ENCODE measurements around the gene FAM200B. TPM values are rescaled to one million over a fixed set of nuclear protein-coding genes. Genes with fewer than 3 reads are reported as not detected.

Gene FAM200B
- polyA plus RNA-seq, 2 of the 4 experiments (the other 2 are of a cell fraction) = 40.8 to 41.6 TPM

DNA sequence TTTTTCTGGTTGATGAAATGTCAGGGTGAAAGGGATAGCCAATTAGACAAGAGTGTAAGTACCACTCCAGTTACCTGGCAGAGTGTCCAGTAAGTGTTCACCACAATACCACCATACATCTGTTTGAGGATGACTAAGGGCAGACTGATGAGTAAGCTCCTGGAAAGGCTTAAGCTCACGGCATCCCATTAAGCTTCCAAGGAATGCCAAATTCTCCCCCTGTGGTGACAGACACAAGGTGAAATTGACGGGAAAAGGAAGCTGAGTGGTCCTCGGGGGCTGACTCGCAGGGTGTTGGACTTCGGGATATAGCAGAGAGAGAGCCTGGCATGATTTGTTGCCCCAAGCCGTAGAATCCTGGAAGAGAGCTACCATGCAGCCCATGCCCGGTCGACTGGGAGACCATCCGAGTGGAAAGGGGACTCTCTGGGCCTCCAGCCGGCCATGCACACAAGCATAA is 13.6 kb downstream of the FAM200B start (continued):
- TF ChIP-seq JUN (IDR thresholded peaks at IDR 0.05) (peak in 1 of 2 experiments; percentile 23; a peak in 1 of 5 replicates), GATA3 (IDR thresholded peaks at IDR 0.05; ENCODE audit: borderline replicate concordance) (peak; percentile 73; the same call in 1 of the 2 replicates)

DNA sequence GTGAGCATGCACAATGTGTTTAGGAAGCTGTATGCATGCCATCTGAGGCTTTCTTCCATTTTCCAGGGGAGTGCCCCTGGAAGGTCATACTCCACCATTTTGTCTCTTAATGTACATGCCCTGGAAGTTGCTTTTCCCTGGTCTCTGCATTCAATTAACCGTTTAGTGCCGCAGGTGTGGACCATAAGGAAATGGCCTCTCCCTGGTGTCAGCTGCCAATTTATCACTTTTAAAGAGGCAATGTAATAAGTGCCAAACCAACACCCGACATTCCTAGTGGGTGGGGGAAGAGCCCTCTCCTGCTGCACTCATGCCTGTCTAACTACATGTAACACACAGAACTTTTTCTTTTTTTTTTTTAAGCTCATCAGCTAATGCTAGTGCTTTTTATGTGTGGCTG is 14.1 kb downstream of the FAM200B start:
- no peak for DNase-seq (ENCODE audit: low read depth in 1 of 2, low spot score in 1 of 2)
- TF ChIP-seq HOXB13 (CRISPR knock-in tag; IDR thresholded peaks at IDR 0.05; ENCODE audit: low read depth) (peak; percentile 0; the same call in 1 of the 2 replicates), ESRRA (IDR thresholded peaks at IDR 0.05; ENCODE audit: borderline replicate concordance, low read length) (no peak)
- TF ChIP-seq, protein P1, sequence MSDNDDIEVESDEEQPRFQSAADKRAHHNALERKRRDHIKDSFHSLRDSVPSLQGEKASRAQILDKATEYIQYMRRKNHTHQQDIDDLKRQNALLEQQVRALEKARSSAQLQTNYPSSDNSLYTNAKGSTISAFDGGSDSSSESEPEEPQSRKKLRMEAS (IDR thresholded peaks at IDR 0.05) = no peak
- peak overlapping the region; percentile 70 to 87 for H3K27ac ChIP-seq
- ChIA-PET POLR2A (interaction anchor here (0.9 to 1.6 kb wide), 2 partner anchors 14 to 83 kb away, joined by 3 to 15 read pairs; partner anchors contain the start of gene FAM200B), CTCF (interaction anchor here (1.1 to 1.7 kb wide), 4 partner anchors 12 to 110 kb away, joined by 3 to 4 read pairs (median 4); partner anchors contain the start of gene FAM200B)
- H3K9me3 ChIP-seq = no peaks in the 10 kb centered on the region
- no peak for FAIRE-seq
- peak overlapping the region; percentile 60 for H3K4me2 ChIP-seq
- WGBS (ENCODE audit: missing lambda C conversion rate) = 90% methylated on average over 3 of the region's 3 CpGs
- H3K4me1 ChIP-seq = peaks cover 54% of the 10 kb centered on the region
- ATAC-seq = no peak
- no peak overlapping the region for H3K4me3 ChIP-seq

DNA sequence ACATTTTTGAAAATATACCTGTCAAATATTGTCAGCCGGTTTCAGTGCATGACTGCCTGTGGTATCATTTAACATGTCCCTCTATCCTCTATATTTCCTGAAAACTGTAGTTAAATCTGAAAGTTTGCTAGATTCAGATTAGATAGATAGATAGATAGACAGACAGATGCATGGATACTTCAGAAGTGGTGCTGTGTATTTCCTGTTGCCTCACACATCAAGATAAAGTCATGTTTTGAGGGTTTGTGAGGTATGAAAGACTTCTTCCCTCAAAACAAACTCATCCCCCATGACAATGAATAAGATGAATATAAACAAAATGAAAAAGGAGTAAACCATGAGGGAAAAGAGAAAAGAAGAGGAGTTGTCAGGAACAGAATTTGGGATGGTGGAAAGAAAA is 15.2 kb downstream of the FAM200B start:
- Histone ChIP-seq H3K4me3 (no peak overlapping the region), H3K4me1 (peaks cover 46% of the 10 kb centered on the region), H3K4me2 (no peak overlapping the region), H3K27ac (peak overlapping the region in 1 of 2 experiments; percentile 87; a peak in 3 of 6 replicates), H3K9me3 (no peaks in the 10 kb centered on the region)
- WGBS (ENCODE audit: missing lambda C conversion rate) = 88% methylated on average over 1 of the region's 1 CpG
- ATAC-seq (no peak), FAIRE-seq (no peak), DNase-seq (ENCODE audit: low read depth in 1 of 2, low spot score in 1 of 2) (no peak)
- TF ChIP-seq, protein P2, sequence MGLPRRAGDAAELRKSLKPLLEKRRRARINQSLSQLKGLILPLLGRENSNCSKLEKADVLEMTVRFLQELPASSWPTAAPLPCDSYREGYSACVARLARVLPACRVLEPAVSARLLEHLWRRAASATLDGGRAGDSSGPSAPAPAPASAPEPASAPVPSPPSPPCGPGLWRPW (IDR thresholded peaks at IDR 0.05) = no peak
- TF ChIP-seq HEYL (CRISPR knock-in tag; IDR thresholded peaks at IDR 0.05) (no peak), MYC (IDR thresholded peaks at IDR 0.05; ENCODE audit: borderline replicate concordance, low read length) (no peak), JUNB (IDR thresholded peaks at IDR 0.05) (no peak), ZFP36 (IDR thresholded peaks at IDR 0.05; ENCODE audit: borderline replicate concordance, partially characterized antibody) (no peak), BHLHE40 (IDR thresholded peaks at IDR 0.05; ENCODE audit: low read depth, low read length) (no peak), MAZ (IDR thresholded peaks at IDR 0.05; ENCODE audit: borderline replicate concordance, low read depth, low read length) (no peak), HOXA7 (CRISPR knock-in tag; IDR thresholded peaks at IDR 0.05) (no peak), FOSB (CRISPR knock-in tag; IDR thresholded peaks at IDR 0.05) (no peak), EP300 (IDR thresholded peaks at IDR 0.05) (no peak), MAFK (IDR thresholded peaks at IDR 0.05; ENCODE audit: partially characterized antibody) (no peak)
- TF ChIP-seq, protein P1 (IDR thresholded peaks at IDR 0.05) = no peak
- TF ChIP-seq, protein P3, sequence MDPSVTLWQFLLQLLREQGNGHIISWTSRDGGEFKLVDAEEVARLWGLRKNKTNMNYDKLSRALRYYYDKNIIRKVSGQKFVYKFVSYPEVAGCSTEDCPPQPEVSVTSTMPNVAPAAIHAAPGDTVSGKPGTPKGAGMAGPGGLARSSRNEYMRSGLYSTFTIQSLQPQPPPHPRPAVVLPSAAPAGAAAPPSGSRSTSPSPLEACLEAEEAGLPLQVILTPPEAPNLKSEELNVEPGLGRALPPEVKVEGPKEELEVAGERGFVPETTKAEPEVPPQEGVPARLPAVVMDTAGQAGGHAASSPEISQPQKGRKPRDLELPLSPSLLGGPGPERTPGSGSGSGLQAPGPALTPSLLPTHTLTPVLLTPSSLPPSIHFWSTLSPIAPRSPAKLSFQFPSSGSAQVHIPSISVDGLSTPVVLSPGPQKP (IDR thresholded peaks at IDR 0.05; ENCODE audit: low read depth, low read length) = no peak
- ChIA-PET CTCF (no interaction called here), POLR2A (no interaction called here)

DNA sequence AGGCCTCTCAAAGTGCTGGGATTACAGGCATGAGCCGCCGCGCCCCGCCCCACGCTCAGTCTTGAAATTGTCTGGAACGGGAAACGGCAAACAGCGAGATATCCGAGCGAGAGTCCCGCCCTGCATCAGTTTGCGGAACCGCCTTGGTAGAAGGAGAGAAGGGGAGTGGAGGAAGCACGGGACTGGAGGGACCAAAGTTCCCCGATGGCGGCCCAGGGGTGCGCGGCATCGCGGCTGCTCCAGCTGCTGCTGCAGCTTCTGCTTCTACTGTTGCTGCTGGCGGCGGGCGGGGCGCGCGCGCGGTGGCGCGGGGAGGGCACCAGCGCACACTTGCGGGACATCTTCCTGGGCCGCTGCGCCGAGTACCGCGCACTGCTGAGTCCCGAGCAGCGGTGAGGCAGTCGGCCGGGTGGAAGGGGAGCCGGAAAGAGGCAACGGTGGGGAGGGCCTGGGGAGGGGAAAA is 21.3 kb downstream of the FAM200B start, which contains the start of gene BST1:
TSS of gene BST1 (plus strand) at position 125 of the 463 bp plus-strand sequence. CDS start at position 205, 80 bp downstream.
- Histone ChIP-seq H3K4me2 (peak within 1 kb of the TSS; percentile 74), H3K4me3 (peak within 1 kb of the TSS; percentile 49), H3K4me1 (peaks cover 20% of the 10 kb centered on the region), H3K27ac (peak within 1 kb of the TSS; percentile 68 to 93), H3K9me3 (no peaks in the 10 kb centered on the region)
- 2% methylated on average over 17 of the region's 43 CpGs for WGBS (ENCODE audit: missing lambda C conversion rate)
- POLR2A ChIA-PET = interaction anchor here (1.0 kb wide), 1 partner anchor 21 kb away, joined by 3 read pairs; the partner anchor contains the start of gene FAM200B
- TF ChIP-seq HEYL (CRISPR knock-in tag; IDR thresholded peaks at IDR 0.05) = no peak
- no peak for TF ChIP-seq FOSB (CRISPR knock-in tag; IDR thresholded peaks at IDR 0.05)
- no peak for TF ChIP-seq NFE2L2 (conservative IDR thresholded peaks at IDR 0.05; ENCODE audit: low read length)
- TF ChIP-seq FOXS1 (CRISPR knock-in tag; IDR thresholded peaks at IDR 0.05) = no peak
- no peak for TF ChIP-seq CEBPB (IDR thresholded peaks at IDR 0.05)
- TF ChIP-seq, protein P1 (IDR thresholded peaks at IDR 0.05) = 0 out of 2 replicates have a peak, but pooled peaks have one; percentile 25
- TF ChIP-seq HDAC2 (IDR thresholded peaks at IDR 0.05) = no peak
- TF ChIP-seq ZC3H11A (IDR thresholded peaks at IDR 0.05) = no peak
- no peak for TF ChIP-seq NPAS2 (CRISPR knock-in tag; IDR thresholded peaks at IDR 0.05; ENCODE audit: borderline replicate concordance)
- TF ChIP-seq GATA3 (IDR thresholded peaks at IDR 0.05; ENCODE audit: borderline replicate concordance) = no peak
- peak in 1 of 2 experiments; percentile 30; a peak in 1 of 5 replicates for TF ChIP-seq JUN (IDR thresholded peaks at IDR 0.05)
- TF ChIP-seq PHF8 (IDR thresholded peaks at IDR 0.05; ENCODE audit: borderline replicate concordance, low read depth) = no peak
- TF ChIP-seq ZNF302 (CRISPR knock-in tag; IDR thresholded peaks at IDR 0.05) = no peak
- no peak for TF ChIP-seq CHD4 (IDR thresholded peaks at IDR 0.05; ENCODE audit: borderline replicate concordance)
- peak; percentile 9 for TF ChIP-seq CHD2 (IDR thresholded peaks at IDR 0.05; ENCODE audit: low read length, partially characterized antibody)
- TF ChIP-seq HOXB13 (CRISPR knock-in tag; IDR thresholded peaks at IDR 0.05; ENCODE audit: low read depth) = no peak
- TF ChIP-seq, protein P4, sequence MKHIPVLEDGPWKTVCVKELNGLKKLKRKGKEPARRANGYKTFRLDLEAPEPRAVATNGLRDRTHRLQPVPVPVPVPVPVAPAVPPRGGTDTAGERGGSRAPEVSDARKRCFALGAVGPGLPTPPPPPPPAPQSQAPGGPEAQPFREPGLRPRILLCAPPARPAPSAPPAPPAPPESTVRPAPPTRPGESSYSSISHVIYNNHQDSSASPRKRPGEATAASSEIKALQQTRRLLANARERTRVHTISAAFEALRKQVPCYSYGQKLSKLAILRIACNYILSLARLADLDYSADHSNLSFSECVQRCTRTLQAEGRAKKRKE (CRISPR knock-in tag; IDR thresholded peaks at IDR 0.05; ENCODE audit: low read depth) = no peak
- peak; percentile 25 to 54 for DNase-seq (ENCODE audit: low read depth in 1 of 2, low spot score in 1 of 2)
- ATAC-seq = peak; percentile 79 to 87
- CTCF ChIA-PET = interaction anchor here (0.9 kb wide), 1 partner anchor 29 kb away, joined by 3 read pairs; no protein-coding TSS in a partner anchor
- FAIRE-seq = no peak
